Measurements from ENCODE around the gene CD27.

GRCh38 chr12:6450091-6450868 lies 5.5 kb downstream of the CD27 start:
- TF ChIP-seq, protein P1, sequence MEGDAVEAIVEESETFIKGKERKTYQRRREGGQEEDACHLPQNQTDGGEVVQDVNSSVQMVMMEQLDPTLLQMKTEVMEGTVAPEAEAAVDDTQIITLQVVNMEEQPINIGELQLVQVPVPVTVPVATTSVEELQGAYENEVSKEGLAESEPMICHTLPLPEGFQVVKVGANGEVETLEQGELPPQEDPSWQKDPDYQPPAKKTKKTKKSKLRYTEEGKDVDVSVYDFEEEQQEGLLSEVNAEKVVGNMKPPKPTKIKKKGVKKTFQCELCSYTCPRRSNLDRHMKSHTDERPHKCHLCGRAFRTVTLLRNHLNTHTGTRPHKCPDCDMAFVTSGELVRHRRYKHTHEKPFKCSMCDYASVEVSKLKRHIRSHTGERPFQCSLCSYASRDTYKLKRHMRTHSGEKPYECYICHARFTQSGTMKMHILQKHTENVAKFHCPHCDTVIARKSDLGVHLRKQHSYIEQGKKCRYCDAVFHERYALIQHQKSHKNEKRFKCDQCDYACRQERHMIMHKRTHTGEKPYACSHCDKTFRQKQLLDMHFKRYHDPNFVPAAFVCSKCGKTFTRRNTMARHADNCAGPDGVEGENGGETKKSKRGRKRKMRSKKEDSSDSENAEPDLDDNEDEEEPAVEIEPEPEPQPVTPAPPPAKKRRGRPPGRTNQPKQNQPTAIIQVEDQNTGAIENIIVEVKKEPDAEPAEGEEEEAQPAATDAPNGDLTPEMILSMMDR (IDR thresholded peaks at IDR 0.05) = no peak
- no peak for TF ChIP-seq POLR2A (IDR thresholded peaks at IDR 0.05)

Measured in body of pancreas (tissue), 4 donors.